ENCODE data around the gene TMEM8B. TPM values are rescaled to one million over a fixed set of nuclear protein-coding genes. Genes with fewer than 3 reads are reported as not detected.

The TMEM8B gene
- total and polyA plus RNA-seq, 9 of the 15 experiments (the other 6 are each of a cell fraction or from before 2014, with no cell fraction given): 0.01 to 2.2 (median 1.1) TPM

GRCh38 chr9:35812025-35812602 lies 16.9 kb upstream of the TMEM8B start, which contains the start of gene SPAG8 (continued):
- TF ChIP-seq ARID3B (CRISPR knock-in tag; IDR thresholded peaks at IDR 0.05; ENCODE audit: borderline replicate concordance) (no peak), ZNF592 (IDR thresholded peaks at IDR 0.05) (no peak; the same call in 1 of the 2 replicates), ZBTB2 (IDR thresholded peaks at IDR 0.05) (0 out of 2 replicates have a peak, but pooled peaks have one; percentile 56), SIRT6 (IDR thresholded peaks at IDR 0.05; ENCODE audit: low read depth, low read length) (no peak), HDAC2 (IDR thresholded peaks at IDR 0.05) (no peak), E2F3 (CRISPR knock-in tag; IDR thresholded peaks at IDR 0.05) (no peak), HIVEP1 (CRISPR knock-in tag; IDR thresholded peaks at IDR 0.05) (no peak), NFATC3 (IDR thresholded peaks at IDR 0.05) (no peak), HOXB6 (CRISPR knock-in tag; IDR thresholded peaks at IDR 0.05; ENCODE audit: borderline replicate concordance) (no peak), NR3C1 (CRISPR knock-in tag; IDR thresholded peaks at IDR 0.05) (no peak), MEF2A (IDR thresholded peaks at IDR 0.05; ENCODE audit: control insufficient read depth, low read depth, low read length) (no peak), YBX1 (IDR thresholded peaks at IDR 0.05) (no peak), NFXL1 (CRISPR knock-in tag; IDR thresholded peaks at IDR 0.05) (no peak), ZBTB9 (CRISPR knock-in tag; IDR thresholded peaks at IDR 0.05) (no peak), HNRNPLL (IDR thresholded peaks at IDR 0.05; ENCODE audit: low read depth, low read length, poor library complexity, severe bottlenecking) (no peak), THAP12 (CRISPR knock-in tag; IDR thresholded peaks at IDR 0.05) (no peak), ZNF184 (CRISPR knock-in tag; IDR thresholded peaks at IDR 0.05) (no peak), ZNF175 (CRISPR knock-in tag; IDR thresholded peaks at IDR 0.05; ENCODE audit: low read depth) (no peak), SETDB1 (IDR thresholded peaks at IDR 0.05; ENCODE audit: low read length) (no peak)
